GM12864 (cell line): ENCODE results near the gene C8A.

Source experiments
- DNase-seq: peaks from one replicate; pipeline ENCODE4 v3.0.0-alpha.2; 2011; ENCODE audit warnings: low read depth
- H3K4me3 ChIP-seq: 2 replicates; pipeline ENCODE4 v1.5.1; 2011; ENCODE audit warnings: mild to moderate bottlenecking, low read depth, low read length, control low read depth
- CTCF ChIP-seq: IDR thresholded peaks from 2 replicates; pipeline ENCODE4 v1.5.1; 2011; ENCODE audit warnings: low read depth, mild to moderate bottlenecking, moderate library complexity, low read length, control low read depth, inconsistent platforms; ENCODE audit errors: missing control alignments

The C8A gene

GRCh38 chr1:56835657-56836056, 18.9 kb upstream of the C8A start:
- no peak for DNase-seq
- H3K4me3 ChIP-seq: no peak overlapping the region
- TF ChIP-seq CTCF: no peak

- no peak for DNase-seq
- no peak overlapping the region for H3K4me3 ChIP-seq
- no peak for TF ChIP-seq CTCF
Measured at GRCh38 chr1:56836359-56836758, 18.2 kb upstream of the C8A start.

GRCh38 chr1:56837244-56837939, 17.2 kb upstream of the C8A start:
- H3K4me3 ChIP-seq: no peak overlapping the region
- DNase-seq: no peak
- no peak for TF ChIP-seq CTCF

- no peak overlapping the region for H3K4me3 ChIP-seq
- DNase-seq: no peak
- no peak for TF ChIP-seq CTCF
Measured at GRCh38 chr1:56838759-56839158, 15.8 kb upstream of the C8A start.

GRCh38 chr1:56843544-56843943, 11.1 kb upstream of the C8A start:
- DNase-seq: no peak
- no peak for TF ChIP-seq CTCF
- H3K4me3 ChIP-seq: no peak overlapping the region

- DNase-seq: no peak
- no peak for TF ChIP-seq CTCF
- no peak overlapping the region for H3K4me3 ChIP-seq
Measured at GRCh38 chr1:56844545-56845136, 10.0 kb upstream of the C8A start.

GRCh38 chr1:56845343-56845742, 9.3 kb upstream of the C8A start:
- no peak for TF ChIP-seq CTCF
- no peak for DNase-seq
- no peak overlapping the region for H3K4me3 ChIP-seq
